Spinal cord (tissue), 10 donors: ENCODE results near the gene AGO4. TPM values are rescaled to one million over a fixed set of nuclear protein-coding genes. Genes with fewer than 3 reads are reported as not detected.

Source experiments
- DNase-seq, 6 donors: peaks; one replicate each; pipeline versions ENCODE4 v3.0.0 to v3.0.0-alpha.2; 2013 to 2015; ENCODE audit warnings: low spot score in 6 of 6, low read depth in 4 of 6
- H3K27ac ChIP-seq: one replicate; pipeline ENCODE4 v1.5.1; 2013; ENCODE audit warnings: low read depth, low read length, control low read depth
- H3K27me3 ChIP-seq: one replicate; pipeline ENCODE4 v1.6.1; 2013; ENCODE audit warnings: low read length; ENCODE audit not compliant: control insufficient read depth, insufficient read depth
- H3K36me3 ChIP-seq: one replicate; pipeline ENCODE4 v1.6.1; 2013; ENCODE audit warnings: low read length; ENCODE audit not compliant: control insufficient read depth, insufficient read depth
- H3K4me1 ChIP-seq: one replicate; pipeline ENCODE4 v1.6.1; 2013; ENCODE audit warnings: low read length; ENCODE audit not compliant: control insufficient read depth, insufficient read depth
- H3K4me3 ChIP-seq: one replicate; pipeline ENCODE4 v1.5.1; 2013; ENCODE audit warnings: low read depth, low read length, control low read depth
- H3K9me3 ChIP-seq: one replicate; pipeline ENCODE4 v1.6.1; 2013; ENCODE audit warnings: low read length; ENCODE audit not compliant: control insufficient read depth, insufficient read depth
- WGBS: methylation state at CpG from one replicate; pipeline ENCODE4 v1.1.5; 2013; ENCODE audit warnings: missing lambda C conversion rate; ENCODE audit not compliant: insufficient coverage; 5-methylcytosine and 5-hydroxymethylcytosine counted together
- polyA plus RNA-seq, 2 donors: library from polyadenylated mRNA; unstranded; fragments of 120-200 nt; gene quantifications; one replicate each; pipeline ENCODE4 v1.2.1, GENCODE V29; 2013; ENCODE audit not compliant: insufficient read length in 2 of 2
- total RNA-seq, 2 donors: library from RNA; depleted of rRNA in 1 of 2; stranded (reverse); fragments of 120-200 nt in 1 of 2; fragments of >200 nt in 1 of 2; gene quantifications; one replicate each; pipeline versions ENCODE4 v1.2.3 to v1.2.4, GENCODE V29; 2013 to 2014
- donor health status: healthy.

AGO4 gene
- total and polyA plus RNA-seq, 4 donors = 18.7 to 27.0 (median 23.9) TPM

DNA sequence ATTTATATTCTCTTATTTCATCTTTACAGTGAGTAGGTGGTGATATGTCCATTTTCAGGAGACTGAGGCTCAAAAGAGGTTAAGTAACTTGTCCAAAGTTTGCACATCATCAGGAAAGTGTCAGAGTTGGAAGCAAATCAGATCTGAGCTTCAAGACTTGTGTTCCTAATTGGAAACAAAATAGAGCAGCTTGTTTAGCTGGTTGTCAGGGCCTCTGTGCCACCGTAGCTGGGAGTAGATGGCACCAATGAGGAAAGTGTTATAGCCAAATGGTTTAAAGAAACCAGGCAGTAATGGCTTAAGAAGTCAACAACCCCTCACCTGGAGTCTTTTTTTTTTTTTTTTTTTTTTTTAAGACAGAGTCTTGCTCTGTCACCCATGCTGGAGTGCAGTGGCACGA, 94.9 kb downstream of the AGO4 start:
- 80% methylated on average over 1 of the region's 2 CpGs for WGBS
- peaks cover 62% of the 10 kb centered on the region for H3K36me3 ChIP-seq
- DNase-seq = no peak
- H3K4me1 ChIP-seq = no peaks in the 10 kb centered on the region
- no peak overlapping the region for H3K4me3 ChIP-seq
- no peaks in the 10 kb centered on the region for H3K27me3 ChIP-seq
- H3K27ac ChIP-seq = no peak overlapping the region
- no peaks in the 10 kb centered on the region for H3K9me3 ChIP-seq

Other genes starting within 250 kb of the AGO4 start
- 1 to 10 TPM in 1 of 2 donors, under 1 TPM in 1; 0.99 to 1.3 TPM for gene TFAP2E, start 234.7 kb upstream of the AGO4 start, total RNA-seq
- 10 to 100 TPM in 1 of 2 donors, 1 to 10 TPM in 1; 8.1 to 12.4 TPM for gene TFAP2E, start 234.7 kb upstream of the AGO4 start, polyA plus RNA-seq
- gene PSMB2, start 166.5 kb upstream of the AGO4 start, total RNA-seq = 10 to 100 TPM; 26.3 to 27.5 TPM
- 10 to 100 TPM; 97.4 to 99.6 TPM for gene PSMB2, start 166.5 kb upstream of the AGO4 start, polyA plus RNA-seq
- gene C1orf216, start 89.1 kb upstream of the AGO4 start, total RNA-seq = 10 to 100 TPM; 24.0 to 47.2 TPM
- 10 to 100 TPM; 65.0 to 67.0 TPM for gene C1orf216, start 89.1 kb upstream of the AGO4 start, polyA plus RNA-seq
- gene CLSPN, start 38.0 kb upstream of the AGO4 start, total RNA-seq = 1 to 10 TPM; 7.3 to 9.3 TPM
- 1 to 10 TPM; 7.2 to 8.3 TPM for gene CLSPN, start 38.0 kb upstream of the AGO4 start, polyA plus RNA-seq
- 10 to 100 TPM; 16.0 to 16.7 TPM for gene AGO1, start 75.2 kb downstream of the AGO4 start, total RNA-seq
- gene AGO1, start 75.2 kb downstream of the AGO4 start, polyA plus RNA-seq = 10 to 100 TPM; 17.9 to 20.9 TPM
- gene AGO3, start 123.1 kb downstream of the AGO4 start, total RNA-seq = 10 to 100 TPM; 33.6 to 33.7 TPM
- 10 to 100 TPM; 11.5 to 15.1 TPM for gene AGO3, start 123.1 kb downstream of the AGO4 start, polyA plus RNA-seq